Gastroesophageal sphincter (tissue), 3 donors: ENCODE measurements around the gene SEC61G.

ENCODE experiments used
- CTCF ChIP-seq, 4 experiments: fragments of 200-600 bp in 2 of 4; fragments of 450-650 bp in 2 of 4; sonication (generic) in 1 of 4; IDR thresholded peaks; one replicate each; pipeline ENCODE4 v1.5.1; 2017 to 2019; ENCODE audit warnings: antibody characterized with exemption in 4 of 4, mild to moderate bottlenecking in 2 of 4, moderate library complexity in 2 of 4
- EP300 ChIP-seq: sonication (generic); formaldehyde crosslinking; IDR thresholded peaks from one replicate; pipeline ENCODE4 v1.6.1; 2017; ENCODE audit warnings: antibody characterized with exemption, mild to moderate bottlenecking
- POLR2A ChIP-seq, 2 donors: fragments of 450-650 bp; IDR thresholded peaks; one replicate each; pipeline ENCODE4 v1.6.1; 2017; ENCODE audit warnings: antibody characterized with exemption in 2 of 2, mild to moderate bottlenecking in 2 of 2, moderate library complexity in 1 of 2
- POLR2AphosphoS5 ChIP-seq: sonication (generic); formaldehyde crosslinking; IDR thresholded peaks from one replicate; pipeline ENCODE4 v1.6.1; 2017; ENCODE audit warnings: antibody characterized with exemption

GRCh38 chr7:54758702-54759592 lies at the start of gene SEC61G:
- peak in 1 of 4 experiments; percentile 20 for TF ChIP-seq CTCF (IDR thresholded peaks at IDR 0.05)
- TF ChIP-seq EP300, result no peak
- peak; percentile 82 to 85 for TF ChIP-seq POLR2A (IDR thresholded peaks at IDR 0.05)
- TF ChIP-seq POLR2AphosphoS5, result peak; percentile 99
